Smooth muscle cell of bladder (primary cell): Measurements from ENCODE around the gene AGBL4. TPM values are rescaled to one million over a fixed set of nuclear protein-coding genes. Genes with fewer than 3 reads are reported as not detected.

Experiments
- total RNA-seq: library from RNA; depleted of rRNA; stranded (reverse); fragments of >200 nt; gene quantifications from 2 replicates; pipeline ENCODE4 v1.2.3, GENCODE V29; 2014

AGBL4 gene
- not detected in 2 replicates for total RNA-seq

DNA sequence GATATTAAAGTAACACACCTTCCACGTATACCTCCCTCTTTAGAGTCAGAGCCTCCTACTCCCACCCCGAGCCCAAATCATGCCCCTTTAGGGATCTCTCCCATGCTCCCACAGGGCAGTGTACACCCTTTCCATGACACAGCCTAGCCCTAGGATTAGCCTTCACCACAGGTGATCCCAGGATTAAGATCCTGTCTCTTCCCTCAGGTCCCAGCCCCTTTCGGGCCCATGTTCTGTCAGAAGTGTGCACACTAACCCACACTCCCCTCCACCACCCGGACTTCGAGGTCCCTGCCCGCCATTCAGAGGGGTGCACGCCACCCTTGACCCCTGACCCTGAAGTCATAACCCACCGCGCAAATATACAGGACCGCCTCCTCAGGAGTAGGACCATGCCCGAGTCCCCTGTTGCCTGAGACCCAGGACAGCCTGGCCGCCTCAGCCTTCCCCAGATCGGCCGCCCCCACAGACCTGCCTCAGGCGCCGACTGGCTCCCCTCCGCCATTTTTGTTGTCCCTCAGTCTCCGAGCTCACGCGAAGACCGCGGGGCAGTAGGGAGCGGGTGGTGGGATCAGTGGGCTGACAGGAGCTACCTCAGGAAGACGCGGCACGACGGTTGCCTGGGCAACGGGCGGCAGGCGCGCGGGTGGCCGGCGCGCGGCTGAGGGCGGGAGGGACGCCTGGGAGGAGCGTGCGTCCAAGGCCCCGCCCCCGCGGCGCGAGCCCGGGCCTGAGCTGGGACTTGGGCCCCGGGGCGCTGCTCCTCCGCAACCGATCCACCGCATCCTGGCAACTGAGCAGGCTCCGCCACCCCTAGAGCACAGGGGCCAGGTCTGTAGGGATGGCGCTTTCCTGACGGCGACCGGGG lies at the start of gene AGBL4:
AGBL4 (minus strand) TSS at position 663 of the 868 bp plus-strand sequence.

GRCh38 chr1:48776393-48777218 lies 1247.1 kb downstream of the AGBL4 start, which contains the start of gene BEND5:
BEND5 (minus strand) TSS chr1:48776891; CDS start chr1:48776831, 60 bp downstream.

Other genes starting within 250 kb of the AGBL4 start
- gene ELAVL4, start 85.0 kb upstream of the AGBL4 start, total RNA-seq, result under 0.01 TPM in 2 replicates